HG03095 (cell line): Measurements from ENCODE around the gene SPATS1.

Experiments used
- ATAC-seq: cut with Tn5 transposase; IDR thresholded peaks from one replicate; pipeline ENCODE4 v1.9.1; 2021; ENCODE audit warnings: moderate library complexity; ENCODE audit not compliant: unreplicated experiment

SPATS1 gene, protein sequence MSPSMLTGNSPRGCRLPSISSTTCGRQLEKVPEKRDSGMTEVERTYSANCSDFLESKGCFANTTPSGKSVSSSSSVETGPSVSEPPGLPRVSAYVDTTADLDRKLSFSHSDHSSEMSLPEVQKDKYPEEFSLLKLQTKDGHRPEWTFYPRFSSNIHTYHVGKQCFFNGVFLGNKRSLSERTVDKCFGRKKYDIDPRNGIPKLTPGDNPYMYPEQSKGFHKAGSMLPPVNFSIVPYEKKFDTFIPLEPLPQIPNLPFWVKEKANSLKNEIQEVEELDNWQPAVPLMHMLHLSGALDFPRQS

DNA sequence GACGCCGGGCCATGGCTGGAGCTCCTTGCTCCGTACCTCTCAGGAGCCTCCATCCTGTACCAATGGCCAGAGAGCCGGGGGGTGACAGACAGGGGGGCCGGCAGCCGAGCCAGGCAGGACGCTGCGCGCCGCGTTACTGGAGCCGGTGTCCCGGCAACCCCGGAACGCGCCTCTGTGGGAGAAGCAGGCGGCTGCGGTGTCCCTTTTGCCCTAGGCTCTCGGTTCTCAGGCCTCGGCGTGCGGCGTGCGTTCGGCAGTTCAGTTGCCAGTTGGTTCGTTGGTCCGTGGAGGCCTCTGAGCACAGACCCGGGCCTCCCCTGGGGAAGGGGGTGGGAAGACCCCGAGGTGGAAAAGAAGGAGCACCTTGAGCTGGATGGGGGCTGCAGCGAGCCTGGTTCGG, at the start of gene SPATS1:
Gene SPATS1 (plus strand): TSS at position 162 of the 400 bp plus-strand sequence. CDS start 446 bp downstream, outside the sequence.
- no peak for ATAC-seq

DNA sequence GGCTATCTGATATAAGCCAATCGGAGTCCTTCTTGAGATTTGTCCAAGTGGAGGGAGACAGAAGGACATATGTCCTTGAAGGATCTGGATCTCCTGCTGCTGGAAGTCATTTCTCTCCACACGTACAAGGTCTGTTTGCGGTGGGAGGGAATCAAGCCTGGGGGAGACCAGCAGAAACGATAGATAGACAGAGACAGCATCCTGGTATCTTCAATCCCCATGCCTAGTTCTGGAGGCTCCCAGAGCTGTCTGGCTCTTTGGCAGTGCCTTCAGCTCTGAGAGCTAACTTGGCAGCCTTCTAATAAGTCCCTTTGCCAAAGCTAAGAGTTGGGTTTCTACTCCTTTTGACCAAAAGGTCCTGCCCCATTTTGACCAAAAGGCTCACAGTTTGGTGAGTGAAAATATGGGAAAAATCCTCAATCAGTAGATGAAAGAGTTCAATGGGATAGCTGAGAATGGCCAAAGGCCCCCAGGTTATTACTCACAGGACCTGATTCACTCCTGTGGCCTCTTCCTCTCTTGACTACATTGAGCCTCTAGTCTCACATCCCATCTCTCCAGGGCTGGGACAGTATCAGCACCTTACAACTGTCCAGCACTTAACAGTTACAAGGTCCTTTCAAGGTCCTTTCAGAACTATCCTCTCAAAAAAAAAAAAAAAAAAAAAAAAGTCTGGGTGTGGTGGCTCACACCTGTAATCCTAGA, 49.6 kb upstream of the SPATS1 start:
- ATAC-seq = no peak

DNA sequence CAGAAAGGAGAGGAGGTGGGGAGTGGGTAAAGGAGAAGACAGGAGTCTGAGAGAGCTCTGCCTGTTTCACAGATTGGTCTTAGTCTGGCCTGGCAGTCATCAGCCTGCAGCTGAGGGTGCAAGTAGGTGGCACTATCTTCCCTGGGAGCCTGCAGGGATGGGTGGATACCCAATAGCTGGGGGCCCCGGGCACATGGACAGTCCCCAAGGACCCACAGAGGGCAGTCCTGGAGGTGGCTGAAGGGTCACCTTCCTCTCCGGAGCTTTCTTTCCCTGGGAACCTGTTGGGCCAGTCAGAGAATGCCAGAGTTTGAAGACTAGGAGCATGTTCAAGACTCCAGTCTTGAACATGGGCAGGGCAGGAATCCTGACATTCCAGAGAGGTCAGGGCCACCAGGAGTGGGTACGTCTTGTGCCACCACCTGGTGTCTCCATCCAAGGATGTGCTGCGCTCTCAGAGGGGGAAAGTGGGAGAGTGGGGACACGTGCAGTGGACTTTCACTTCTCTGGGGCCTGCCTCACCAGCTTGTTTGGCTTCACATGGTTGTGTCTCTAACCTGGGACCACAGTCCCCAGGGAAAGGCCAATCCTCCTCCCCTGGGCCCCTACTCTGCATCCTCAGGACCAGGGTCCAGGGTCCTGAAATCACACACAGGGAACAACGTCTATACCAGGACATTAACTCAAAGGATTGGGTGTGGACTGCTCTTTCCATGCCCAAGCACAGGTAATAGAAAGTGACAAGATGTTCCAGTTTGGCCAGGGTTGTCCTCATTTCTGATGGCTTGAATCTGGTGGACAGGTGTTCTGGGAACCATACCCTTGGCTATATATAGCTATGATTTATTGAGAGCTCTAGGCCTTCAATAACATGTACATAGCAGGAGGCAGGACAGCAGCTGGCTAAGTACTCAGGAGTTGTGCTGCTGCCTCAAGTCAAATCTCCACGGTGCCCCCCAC, 47.3 kb upstream of the SPATS1 start:
- ATAC-seq = no peak

DNA sequence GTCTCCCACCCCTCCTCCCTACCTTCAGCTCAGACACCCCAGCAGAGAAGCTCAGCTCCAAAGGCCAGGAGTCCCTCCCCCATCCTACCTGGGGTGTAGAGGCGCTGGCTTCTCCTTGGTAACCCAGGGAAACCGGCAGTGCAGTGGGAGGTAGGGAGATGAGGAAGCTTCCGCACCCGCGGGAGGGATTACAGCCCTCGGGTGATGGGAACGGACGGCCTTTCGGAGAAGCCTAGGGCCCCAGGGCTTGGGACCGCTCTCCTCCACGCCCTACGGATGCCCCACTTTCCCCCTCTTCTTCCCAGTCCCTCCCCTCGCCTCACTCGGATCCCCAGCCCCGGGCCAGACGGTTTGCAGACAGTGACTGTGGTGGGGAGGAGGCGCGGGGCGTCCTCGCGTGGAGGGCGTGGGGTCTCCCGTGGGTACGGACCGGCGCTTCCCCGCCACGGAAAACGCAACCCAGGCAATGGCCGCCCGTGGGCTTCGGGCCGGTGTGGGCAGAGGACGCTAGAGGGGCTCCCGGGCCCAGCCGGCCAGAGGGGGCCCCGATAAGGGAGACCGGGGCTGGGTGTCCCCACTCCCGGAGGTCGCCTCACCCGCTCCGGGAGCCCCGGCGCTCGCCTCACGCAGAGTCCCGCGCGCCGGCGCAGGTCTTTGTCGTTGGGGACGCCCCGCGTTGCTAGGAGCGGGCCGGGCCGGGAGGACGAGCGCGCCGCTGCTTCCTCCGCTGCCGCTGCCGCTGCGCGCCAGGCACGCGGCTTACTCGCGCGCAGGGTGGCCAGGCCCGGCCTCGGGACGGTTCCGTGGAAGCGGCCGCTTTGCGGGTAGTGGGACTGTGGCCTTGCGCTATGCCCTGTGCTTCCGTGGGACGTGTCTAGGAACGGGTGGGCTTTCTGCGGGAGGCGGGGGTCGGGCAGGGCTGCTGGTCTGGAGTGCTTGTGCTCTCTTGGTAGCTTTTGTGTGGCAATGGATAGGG, 45.1 kb upstream of the SPATS1 start:
- no peak for ATAC-seq

DNA sequence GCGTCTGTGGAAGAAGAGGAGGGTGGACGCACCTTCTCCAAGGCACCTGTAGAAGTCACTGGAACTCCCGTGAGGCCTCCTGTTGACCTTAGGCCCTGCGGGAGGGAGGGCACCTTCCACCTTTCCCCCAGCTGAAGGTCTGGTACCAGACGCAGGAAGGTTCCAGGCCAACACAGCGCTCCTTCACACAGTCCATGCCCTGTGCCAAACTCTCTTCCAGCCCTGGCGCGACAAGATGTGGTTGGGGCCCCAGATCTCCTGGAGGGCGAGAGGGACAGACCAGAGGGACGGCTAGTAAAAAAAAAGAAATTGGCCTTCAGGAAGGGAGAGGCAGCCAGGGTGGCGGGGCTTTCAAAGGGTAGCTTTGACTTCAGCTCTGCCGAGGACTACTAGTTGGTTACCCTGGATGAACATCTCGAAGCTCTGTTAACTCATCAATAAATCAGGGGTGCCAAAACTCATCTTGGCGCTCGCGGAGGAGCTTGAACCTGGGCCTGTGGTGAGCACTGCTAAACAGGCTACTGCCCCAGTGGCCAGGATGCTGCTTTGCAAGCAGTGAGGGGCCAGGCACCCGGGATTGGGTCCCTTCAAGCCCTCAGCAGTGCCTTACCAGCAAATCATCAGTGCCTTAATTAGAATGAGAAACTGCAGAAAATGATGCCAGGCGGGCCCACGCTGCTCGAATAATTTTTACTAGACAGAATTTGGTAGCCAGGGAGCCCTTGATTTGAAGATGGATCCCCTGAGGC, 44.2 kb upstream of the SPATS1 start:
- no peak for ATAC-seq

DNA sequence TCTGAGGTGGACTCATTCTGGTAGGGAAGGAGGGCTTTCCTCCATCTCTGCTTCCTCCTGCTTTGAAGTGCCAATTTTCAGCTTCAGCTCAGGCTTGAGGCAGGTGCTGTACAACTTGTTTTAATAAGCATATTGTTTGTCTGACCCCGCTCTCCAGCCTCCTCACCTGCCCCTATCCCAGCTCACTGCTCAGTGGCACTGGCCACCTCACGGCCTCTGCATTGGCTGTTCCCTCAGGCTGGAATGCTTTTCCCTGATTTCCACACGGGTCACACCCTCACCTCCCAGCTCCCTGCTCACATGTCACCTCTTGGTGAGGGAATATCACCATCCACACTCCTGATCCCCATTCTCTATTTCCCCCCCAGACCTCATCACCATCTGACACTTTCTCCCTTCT, 43.6 kb upstream of the SPATS1 start:
- ATAC-seq = no peak

DNA sequence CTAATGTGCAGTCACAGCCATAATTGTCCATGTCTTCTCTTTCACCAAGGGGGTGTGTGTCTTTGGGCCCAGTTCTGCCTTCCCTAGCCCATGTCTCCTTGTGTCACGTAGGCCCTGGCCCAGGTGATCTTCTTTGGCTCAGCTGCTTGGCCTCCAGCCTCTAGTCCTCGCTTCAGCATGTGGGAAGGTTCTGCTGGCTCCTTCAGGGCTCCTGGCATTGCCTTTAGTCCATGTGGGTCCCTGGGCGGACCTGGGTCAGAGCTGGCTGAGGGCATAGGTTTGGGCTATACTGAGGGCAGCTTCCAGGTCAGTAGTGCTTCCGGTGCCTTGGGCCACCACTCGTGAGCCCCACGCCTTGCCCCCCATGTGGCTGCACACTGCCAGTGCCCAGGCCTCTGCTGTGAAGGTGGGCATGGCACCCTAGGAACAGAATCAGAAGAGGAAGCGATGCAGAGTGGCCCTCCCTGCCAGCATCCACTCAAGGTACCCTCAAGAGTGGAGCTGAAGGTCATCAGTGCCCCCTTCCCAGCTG, 42.1 kb upstream of the SPATS1 start:
- ATAC-seq = no peak

DNA sequence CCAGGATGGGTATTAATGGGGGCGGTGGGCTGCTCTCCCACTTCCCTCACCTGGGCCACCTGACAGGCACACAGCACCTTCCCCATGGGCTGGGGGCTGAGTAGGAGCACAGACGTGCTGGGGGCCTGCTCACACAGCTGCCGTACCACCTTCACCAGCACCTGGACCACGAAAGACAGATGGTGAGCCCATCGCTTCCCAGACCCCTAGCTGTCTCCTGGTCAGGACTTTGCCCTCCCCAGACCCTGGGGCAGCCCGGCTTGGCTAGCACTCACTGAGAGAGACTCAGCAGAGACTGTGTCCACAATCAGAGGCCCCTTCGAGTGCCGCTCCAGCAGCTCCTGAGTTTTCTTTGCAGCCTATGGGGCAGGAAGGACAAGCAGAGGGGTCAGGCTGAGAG, 41.3 kb upstream of the SPATS1 start:
- no peak for ATAC-seq

DNA sequence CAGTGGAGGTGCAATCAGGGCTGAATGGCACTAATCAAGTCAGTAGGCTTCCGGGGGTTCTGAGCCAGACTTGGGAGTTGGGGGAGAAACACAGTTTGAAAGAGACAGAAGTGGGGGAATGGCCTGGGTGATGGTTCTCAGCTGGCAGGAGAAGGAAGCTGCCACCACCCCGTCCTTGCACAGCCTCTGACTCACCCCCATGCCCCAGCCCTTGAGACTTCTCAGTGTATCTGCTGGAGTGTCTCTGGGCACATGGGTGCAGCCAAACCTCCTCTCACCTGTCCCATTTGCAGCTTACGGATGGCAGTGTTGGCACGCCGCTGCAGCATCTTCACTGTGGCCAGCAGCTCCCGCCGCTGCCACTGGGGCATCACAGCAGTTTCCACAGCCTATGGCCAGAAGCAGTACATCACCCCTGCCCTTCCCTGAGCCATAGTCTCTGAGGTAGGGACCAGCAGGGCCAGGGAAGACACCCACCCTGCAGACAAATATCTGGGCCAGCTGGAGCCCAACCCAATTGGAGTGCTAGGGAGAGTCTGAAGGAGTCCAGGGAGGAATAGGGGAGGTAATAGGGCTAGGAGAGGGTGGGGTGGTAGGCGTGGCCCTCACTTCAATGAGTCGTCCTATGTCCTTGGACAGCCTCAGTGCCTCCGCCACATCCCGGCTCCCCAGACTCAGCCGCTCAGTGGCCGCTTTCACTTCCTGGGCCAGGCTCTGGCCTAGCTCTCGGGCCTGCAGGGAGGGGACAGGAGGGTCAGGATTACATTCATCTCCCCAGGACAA, 40.5 kb upstream of the SPATS1 start:
- no peak for ATAC-seq

DNA sequence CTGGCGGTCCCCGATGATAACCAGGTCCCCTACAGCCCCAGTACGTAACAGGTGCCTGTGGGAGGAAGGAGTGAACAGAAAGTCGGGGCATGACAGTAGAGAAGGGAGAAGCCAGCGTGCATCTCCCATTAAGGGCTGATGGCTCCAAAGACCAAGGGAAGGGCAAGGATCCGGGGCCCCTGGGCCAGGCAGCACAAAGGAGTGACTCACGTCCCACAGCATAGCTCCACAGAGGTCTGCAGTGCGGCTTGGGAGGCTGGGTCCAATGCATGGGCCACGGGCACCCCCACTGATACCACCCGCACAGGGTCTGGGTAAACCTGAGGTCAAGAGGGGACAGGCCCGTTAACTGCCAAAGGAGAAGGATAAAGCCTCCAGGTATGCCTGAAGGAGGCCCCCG, 39.6 kb upstream of the SPATS1 start:
- no peak for ATAC-seq

DNA sequence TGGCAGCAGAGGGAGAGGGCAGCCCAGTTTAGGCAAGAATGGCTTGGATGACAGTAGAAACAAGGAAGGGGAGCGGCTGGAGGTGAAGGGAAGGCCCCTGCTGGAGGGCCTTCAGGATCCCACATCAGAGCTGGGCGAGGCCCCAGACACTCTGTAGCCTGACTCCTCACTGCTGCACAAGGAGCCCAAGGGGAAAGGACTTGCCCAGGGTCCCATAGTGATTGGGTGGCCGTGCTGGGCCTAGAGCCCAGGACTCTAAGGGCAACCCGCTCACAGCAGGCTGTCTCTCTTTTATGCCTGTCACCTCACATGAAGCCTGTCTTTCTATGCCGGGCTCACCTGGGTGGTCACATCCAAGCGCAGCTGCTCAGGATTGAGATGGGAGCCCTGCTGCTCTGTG, 38.6 kb upstream of the SPATS1 start:
- ATAC-seq = no peak

DNA sequence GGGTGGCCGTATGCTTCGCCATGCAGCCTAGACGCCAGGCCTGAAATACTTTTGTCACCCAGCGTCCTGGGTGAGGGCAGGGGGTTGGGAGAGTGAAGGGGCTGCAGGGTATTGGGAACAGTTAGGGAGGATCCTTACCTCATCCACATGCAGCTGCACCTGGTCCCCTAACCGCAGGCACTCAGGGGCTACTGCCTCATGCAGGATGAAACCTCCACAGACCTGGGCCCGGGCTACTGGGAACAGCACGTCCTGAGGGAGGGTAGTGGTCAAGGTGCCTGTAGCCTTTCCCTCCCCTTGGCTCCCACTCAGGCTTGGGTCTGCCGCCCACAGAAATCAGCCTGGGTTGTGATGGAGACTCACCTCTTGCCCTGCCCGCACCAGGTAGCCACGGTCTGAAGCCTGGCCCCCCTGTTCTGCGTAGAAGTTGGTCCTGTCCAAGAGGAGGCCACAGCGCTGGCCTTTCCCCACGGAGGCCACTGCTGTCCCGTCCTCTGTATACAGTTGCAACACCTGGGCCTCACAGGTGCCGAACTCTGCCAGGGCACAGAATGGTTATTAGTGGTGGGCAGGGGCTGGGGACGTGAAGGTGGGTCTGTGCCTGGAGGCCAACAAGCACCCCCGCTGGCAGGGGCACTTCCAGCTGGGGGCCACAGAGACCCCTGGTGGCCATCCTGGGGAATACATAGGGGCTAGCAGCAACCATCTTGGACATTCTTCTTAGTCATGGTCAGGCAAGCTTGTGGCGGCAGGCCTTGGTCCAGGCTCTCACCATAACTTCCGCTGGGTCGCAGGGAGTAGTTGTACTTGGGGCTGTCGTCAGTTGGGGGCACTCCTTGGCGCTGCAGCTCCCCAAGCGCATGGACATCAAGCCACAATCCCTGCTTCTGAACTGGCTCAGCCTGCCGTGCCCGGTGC, 37.9 kb upstream of the SPATS1 start:
- ATAC-seq = no peak

DNA sequence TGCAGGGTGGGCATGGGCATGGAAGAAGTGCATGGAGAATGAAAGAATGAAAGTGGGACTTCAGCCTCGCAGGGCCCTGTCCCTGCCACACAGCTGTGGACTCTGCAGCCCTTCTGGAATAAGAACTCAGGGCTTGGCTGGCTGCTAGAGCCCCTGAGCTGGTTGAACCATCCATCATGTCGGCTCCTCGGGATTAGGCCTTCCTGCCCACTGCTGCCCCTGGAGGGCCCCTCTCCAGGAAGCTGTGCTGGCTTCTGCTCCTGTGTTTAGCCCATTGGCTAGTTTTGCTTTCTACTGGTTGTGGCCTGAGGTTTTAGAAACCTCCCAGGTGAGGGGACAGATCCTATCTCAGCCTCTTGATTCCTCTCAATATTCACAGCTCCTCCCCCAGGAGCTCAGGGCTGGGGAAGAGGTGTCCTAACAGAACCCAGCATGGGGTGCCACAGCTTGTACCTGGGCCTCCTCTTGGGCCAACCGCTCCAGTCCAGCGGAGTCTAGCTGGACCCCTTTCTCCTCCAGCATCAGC, 37.2 kb upstream of the SPATS1 start:
- ATAC-seq = no peak

DNA sequence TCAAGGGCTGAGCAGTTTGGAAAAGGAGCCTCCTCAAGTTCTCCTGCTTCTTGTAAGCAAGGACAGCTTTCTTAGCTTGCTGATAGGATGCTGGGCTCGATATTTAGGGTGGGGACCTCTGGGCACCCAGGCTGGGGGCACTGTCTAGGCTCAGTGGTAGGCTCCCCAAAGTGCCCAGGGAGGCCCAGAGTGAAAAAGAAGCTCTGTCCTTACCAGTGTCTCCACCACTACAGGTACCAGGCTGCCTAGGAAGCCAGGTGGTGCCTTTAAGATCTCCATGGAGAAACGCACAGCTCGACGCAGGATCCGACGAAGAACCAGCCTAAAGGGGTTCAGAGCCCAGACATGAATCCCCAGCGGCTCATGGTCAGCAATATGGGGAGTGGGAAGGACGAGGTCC, 35.7 kb upstream of the SPATS1 start:
- no peak for ATAC-seq

DNA sequence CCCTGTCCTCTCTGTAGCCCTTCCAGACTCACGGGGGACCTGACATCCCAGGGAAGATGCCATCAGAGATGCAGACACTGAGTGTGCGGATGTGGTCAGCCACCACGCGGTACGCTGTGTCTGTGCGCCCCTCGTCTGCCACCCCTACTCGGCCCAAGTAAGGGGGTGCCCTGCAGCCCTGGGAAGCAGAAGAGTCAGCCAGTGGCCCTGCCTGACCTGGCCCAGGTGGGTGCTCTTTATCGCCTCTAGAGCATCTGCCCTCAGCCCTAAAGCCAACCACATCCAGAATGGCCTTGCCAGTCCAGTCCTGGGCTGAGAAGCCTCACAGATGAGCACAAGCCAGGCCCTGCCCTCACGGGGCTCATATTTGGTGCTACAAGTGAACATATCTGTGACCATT, 35.2 kb upstream of the SPATS1 start:
- no peak for ATAC-seq

DNA sequence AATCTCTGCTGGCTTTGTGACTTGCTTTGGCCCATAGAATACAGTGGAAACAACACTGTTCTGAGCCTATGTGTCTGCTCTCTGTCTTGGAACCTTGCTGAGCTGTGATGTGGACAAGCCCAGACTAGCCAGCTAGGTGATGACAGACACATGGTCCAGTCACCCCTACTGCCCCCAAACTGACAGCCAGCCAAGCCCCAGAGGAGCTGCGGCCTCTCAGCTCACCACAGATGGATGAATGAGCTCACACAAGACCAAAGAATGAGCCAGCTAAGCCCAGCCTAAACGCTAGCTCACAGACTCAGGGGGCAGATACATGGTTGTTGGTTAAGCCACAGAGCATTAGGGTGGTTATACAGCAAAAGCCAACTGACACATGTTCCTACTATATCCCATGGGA, 33.4 kb upstream of the SPATS1 start:
- no peak for ATAC-seq

DNA sequence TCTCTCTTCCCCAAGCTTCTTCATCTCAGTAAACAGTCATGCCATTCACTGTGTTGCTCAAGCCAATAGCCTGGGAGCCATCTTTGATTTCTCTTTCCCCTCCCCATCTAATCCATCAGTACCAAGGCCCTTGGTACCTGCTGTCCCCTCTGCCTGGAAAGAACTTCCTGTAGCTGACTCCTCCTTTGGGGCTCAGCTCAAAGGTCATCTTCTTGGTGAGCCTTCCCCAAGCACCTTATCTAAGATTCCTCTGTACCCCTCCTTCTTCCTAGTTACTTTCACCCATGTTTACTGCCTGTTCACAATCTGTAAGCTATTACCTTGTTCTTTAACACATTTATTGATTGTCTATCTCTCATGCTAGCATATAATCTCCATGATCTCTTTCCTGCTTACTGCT, 32.8 kb upstream of the SPATS1 start:
- no peak for ATAC-seq
